CD4-positive, alpha-beta T cell (primary cell): ENCODE results near the gene CACNA2D3. TPM values are rescaled to one million over a fixed set of nuclear protein-coding genes. Genes with fewer than 3 reads are reported as not detected.

Experiments
- ATAC-seq: fragments of 200-7000 bp; cut with Tn5 transposase; one replicate; pipeline ENCODE4 v1.10.0; 2022; ENCODE audit warnings: mild to moderate bottlenecking; ENCODE audit not compliant: poor library complexity
- CTCF ChIA-PET: fragments of 350-600 bp; sonication (Branson Sonifier 250); formaldehyde crosslinking; loops from one replicate; lab custom pipeline; 2021; ENCODE audit warnings: antibody characterized with exemption, inconsistent platforms; lab: Charles Lee
- POLR2A ChIA-PET: fragments of 350-600 bp; sonication (Branson Sonifier 250); formaldehyde crosslinking; loops from one replicate; lab custom pipeline; 2021; ENCODE audit warnings: antibody characterized with exemption, inconsistent platforms; lab: Charles Lee
- DNase-seq, 14 experiments: peaks; one replicate each; pipeline ENCODE4 v3.0.0-alpha.2; 2013 to 2020; ENCODE audit warnings: mixed read lengths in 2 of 14
- H3K27ac ChIP-seq, 2 donors: one replicate each; pipeline versions ENCODE4 v1.5.1 to v1.7.0; 2013; ENCODE audit warnings: low read length in 2 of 2, low read depth in 1 of 2, mild to moderate bottlenecking in 1 of 2
- H3K27me3 ChIP-seq, 2 experiments: 1 replicate in 1 of 2; 2 replicates in 1 of 2; pipeline versions ENCODE4 v1.6.1 to v1.7.0; 2013; ENCODE audit warnings: low read length in 2 of 2, control low read depth in 1 of 2, mild to moderate bottlenecking in 1 of 2, moderate library complexity in 1 of 2; ENCODE audit not compliant: insufficient read depth in 2 of 2, control insufficient read depth in 1 of 2
- H3K36me3 ChIP-seq: one replicate; pipeline ENCODE4 v1.6.1; 2013; ENCODE audit warnings: low read length, control low read depth; ENCODE audit not compliant: insufficient read depth
- H3K4me1 ChIP-seq: one replicate; pipeline ENCODE4 v1.6.1; 2013; ENCODE audit warnings: low read length, control low read depth; ENCODE audit not compliant: insufficient read depth
- H3K4me3 ChIP-seq: one replicate; pipeline ENCODE4 v1.5.1; 2013; ENCODE audit warnings: mild to moderate bottlenecking, low read length, moderate library complexity
- H3K9me3 ChIP-seq, 2 experiments: 1 replicate in 1 of 2; 2 replicates in 1 of 2; pipeline versions ENCODE4 v1.6.1 to v1.7.0; 2013; ENCODE audit warnings: low read length in 2 of 2, mild to moderate bottlenecking in 2 of 2, control low read depth in 1 of 2, moderate library complexity in 1 of 2; ENCODE audit not compliant: control insufficient read depth in 1 of 2, insufficient read depth in 1 of 2
- H3K27ac Mint-ChIP-seq: one replicate; pipeline ENCODE4 v1.8.0; 2020; ENCODE audit warnings: mixed read lengths
- H3K27me3 Mint-ChIP-seq: one replicate; pipeline ENCODE4 v1.8.0; 2021; ENCODE audit warnings: mixed read lengths
- H3K36me3 Mint-ChIP-seq: one replicate; pipeline ENCODE4 v1.8.0; 2021; ENCODE audit warnings: low read depth, mixed read lengths
- H3K4me1 Mint-ChIP-seq: one replicate; pipeline ENCODE4 v1.8.0; 2021; ENCODE audit warnings: low read depth, mixed read lengths
- H3K4me3 Mint-ChIP-seq: one replicate; pipeline ENCODE4 v1.8.0; 2020; ENCODE audit warnings: mild to moderate bottlenecking, mixed read lengths
- H3K9me3 Mint-ChIP-seq: one replicate; pipeline ENCODE4 v1.8.0; 2020; ENCODE audit warnings: mixed read lengths
- intact Hi-C, 2 experiments: fragments of 100-400 bp; cut with DNase I in 1 of 2; cut with micrococcal nuclease in 1 of 2; formaldehyde crosslinking; loops; one replicate each; pipeline versions ENCODE4 v1.15.1 to v1.9.0; 2023 to 2025; cut with DNase I, micrococcal nuclease
- total RNA-seq, 174 experiments: library from RNA in 2 of 174; stranded (reverse) in 2 of 174; gene quantifications; one replicate each; pipeline ENCODE4 v1.2.3 and lab custom pipeline; 2021 to 2026
- TF ChIP-seq, protein P1 (sequence below): fragments of 200-600 bp; IDR thresholded peaks from one replicate; pipeline ENCODE4 v1.8.0; 2022; ENCODE audit warnings: antibody characterized with exemption, mild to moderate bottlenecking

The CACNA2D3 gene
- total RNA-seq, 2 experiments from 2014 or later: 0.08 TPM; not detected in 1

- CTCF ChIA-PET: no interaction called here
- POLR2A ChIA-PET: no interaction called here
- H3K4me1 ChIP-seq: no peaks in the 10 kb centered on the region
- intact Hi-C loops: no loop called here
- DNase-seq: no peak
- no peak overlapping the region for H3K4me3 ChIP-seq
- Mint-ChIP-seq H3K4me3 (no peak overlapping the region), H3K4me1 (no peaks in the 10 kb centered on the region), H3K36me3 (no peaks in the 10 kb centered on the region), H3K27me3 (no peaks in the 10 kb centered on the region), H3K27ac (no peak overlapping the region), H3K9me3 (no peaks in the 10 kb centered on the region)
- peaks cover 0 to 3% of the 10 kb centered on the region in 2 experiments for H3K9me3 ChIP-seq
- TF ChIP-seq, protein P1, sequence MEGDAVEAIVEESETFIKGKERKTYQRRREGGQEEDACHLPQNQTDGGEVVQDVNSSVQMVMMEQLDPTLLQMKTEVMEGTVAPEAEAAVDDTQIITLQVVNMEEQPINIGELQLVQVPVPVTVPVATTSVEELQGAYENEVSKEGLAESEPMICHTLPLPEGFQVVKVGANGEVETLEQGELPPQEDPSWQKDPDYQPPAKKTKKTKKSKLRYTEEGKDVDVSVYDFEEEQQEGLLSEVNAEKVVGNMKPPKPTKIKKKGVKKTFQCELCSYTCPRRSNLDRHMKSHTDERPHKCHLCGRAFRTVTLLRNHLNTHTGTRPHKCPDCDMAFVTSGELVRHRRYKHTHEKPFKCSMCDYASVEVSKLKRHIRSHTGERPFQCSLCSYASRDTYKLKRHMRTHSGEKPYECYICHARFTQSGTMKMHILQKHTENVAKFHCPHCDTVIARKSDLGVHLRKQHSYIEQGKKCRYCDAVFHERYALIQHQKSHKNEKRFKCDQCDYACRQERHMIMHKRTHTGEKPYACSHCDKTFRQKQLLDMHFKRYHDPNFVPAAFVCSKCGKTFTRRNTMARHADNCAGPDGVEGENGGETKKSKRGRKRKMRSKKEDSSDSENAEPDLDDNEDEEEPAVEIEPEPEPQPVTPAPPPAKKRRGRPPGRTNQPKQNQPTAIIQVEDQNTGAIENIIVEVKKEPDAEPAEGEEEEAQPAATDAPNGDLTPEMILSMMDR: no peak
- H3K27me3 ChIP-seq: no peaks in the 10 kb centered on the region
- ATAC-seq: no peak
- no peaks in the 10 kb centered on the region for H3K36me3 ChIP-seq
- H3K27ac ChIP-seq: no peak overlapping the region
Observed at GRCh38 chr3:54876694-54877093, 754.3 kb downstream of the CACNA2D3 start.

DNA sequence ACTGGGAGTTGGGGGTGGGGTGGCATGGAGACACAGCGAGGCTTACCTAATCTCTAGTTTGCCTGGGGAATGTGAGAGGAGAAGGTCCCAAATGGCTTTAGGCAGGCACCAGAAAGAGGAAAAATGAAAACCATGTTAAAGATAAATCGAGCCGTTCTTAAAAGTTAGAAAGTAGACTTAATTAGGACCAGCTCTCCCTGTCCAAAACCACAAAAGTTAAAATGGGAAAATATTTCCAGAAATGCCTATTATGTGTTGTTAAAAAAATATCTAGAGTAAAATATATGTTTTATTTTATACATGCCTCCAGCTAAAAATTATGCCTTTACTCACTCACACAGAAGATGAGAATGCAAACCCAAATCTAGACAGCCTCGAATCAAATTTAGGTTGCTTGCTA is 755.4 kb downstream of the CACNA2D3 start:
- H3K27me3 Mint-ChIP-seq: no peaks in the 10 kb centered on the region
- ATAC-seq (no peak), DNase-seq (no peak)
- H3K4me1 ChIP-seq: no peaks in the 10 kb centered on the region
- no peaks in the 10 kb centered on the region for H3K9me3 Mint-ChIP-seq
- H3K36me3 ChIP-seq: no peaks in the 10 kb centered on the region
- no peaks in the 10 kb centered on the region for H3K9me3 ChIP-seq
- no peak overlapping the region for H3K27ac Mint-ChIP-seq
- TF ChIP-seq, protein P1: no peak
- intact Hi-C loops: no loop called here
- no peaks in the 10 kb centered on the region for H3K4me1 Mint-ChIP-seq
- no peak overlapping the region for H3K27ac ChIP-seq
- POLR2A ChIA-PET: no interaction called here
- no peaks in the 10 kb centered on the region for H3K27me3 ChIP-seq
- no peaks in the 10 kb centered on the region for H3K36me3 Mint-ChIP-seq
- no peak overlapping the region for H3K4me3 Mint-ChIP-seq
- no peak overlapping the region for H3K4me3 ChIP-seq
- CTCF ChIA-PET: no interaction called here

- ATAC-seq: no peak
- no peak overlapping the region for H3K27ac Mint-ChIP-seq
Observed at GRCh38 chr3:54878145-54878544, 755.8 kb downstream of the CACNA2D3 start.

More at GRCh38 chr3:54878145-54878544, 755.8 kb downstream of the CACNA2D3 start:
- POLR2A ChIA-PET: no interaction called here
- H3K36me3 Mint-ChIP-seq: no peaks in the 10 kb centered on the region
- intact Hi-C loops: no loop called here
- Histone ChIP-seq H3K4me1 (no peaks in the 10 kb centered on the region), H3K27me3 (no peaks in the 10 kb centered on the region), H3K36me3 (no peaks in the 10 kb centered on the region), H3K4me3 (no peak overlapping the region), H3K9me3 (no peaks in the 10 kb centered on the region), H3K27ac (no peak overlapping the region)
- TF ChIP-seq, protein P1: no peak
- DNase-seq: no peak
- no peaks in the 10 kb centered on the region for H3K9me3 Mint-ChIP-seq
- no peaks in the 10 kb centered on the region for H3K27me3 Mint-ChIP-seq
- no peaks in the 10 kb centered on the region for H3K4me1 Mint-ChIP-seq
- CTCF ChIA-PET: no interaction called here
- H3K4me3 Mint-ChIP-seq: no peak overlapping the region
